Mucosa of rectum (tissue), 2 donors: ENCODE results near the gene SRSF12.

Experiments used
- H3K27ac ChIP-seq, 2 donors: one replicate each; pipeline ENCODE4 v1.7.0; 2013; ENCODE audit warnings: inconsistent platforms in 2 of 2, low read depth in 2 of 2, low read length in 2 of 2
- H3K27me3 ChIP-seq, 2 donors: one replicate each; pipeline ENCODE4 v1.7.0; 2013; ENCODE audit warnings: low read length in 2 of 2; ENCODE audit not compliant: control insufficient read depth in 2 of 2, insufficient read depth in 2 of 2
- H3K36me3 ChIP-seq, 2 donors: one replicate each; pipeline ENCODE4 v1.7.0; 2013; ENCODE audit warnings: low read length in 2 of 2; ENCODE audit not compliant: control insufficient read depth in 2 of 2, insufficient read depth in 2 of 2
- H3K4me1 ChIP-seq, 2 donors: one replicate each; pipeline ENCODE4 v1.7.0; 2013; ENCODE audit warnings: low read length in 2 of 2, mild to moderate bottlenecking in 1 of 2; ENCODE audit not compliant: control insufficient read depth in 2 of 2, insufficient read depth in 2 of 2
- H3K4me3 ChIP-seq, 2 donors: one replicate each; pipeline ENCODE4 v1.7.0; 2013; ENCODE audit warnings: low read length in 2 of 2
- H3K9ac ChIP-seq, 2 donors: one replicate each; pipeline ENCODE4 v1.7.0; 2013; ENCODE audit warnings: low read length in 2 of 2, low read depth in 1 of 2, mild to moderate bottlenecking in 1 of 2
- H3K9me3 ChIP-seq, 2 donors: one replicate each; pipeline ENCODE4 v1.7.0; 2013; ENCODE audit warnings: low read length in 2 of 2; ENCODE audit not compliant: control insufficient read depth in 2 of 2
- donor health status: healthy.
- donor health status: Normal muscosa, but diverticular disease.

Gene SRSF12

GRCh38 chr6:89085409-89086205 is 32.3 kb downstream of the SRSF12 start:
- H3K27me3 ChIP-seq: no peaks in the 10 kb centered on the region
- H3K9ac ChIP-seq: no peak overlapping the region
- no peak overlapping the region for H3K4me3 ChIP-seq
- H3K27ac ChIP-seq: no peak overlapping the region
- no peaks in the 10 kb centered on the region for H3K9me3 ChIP-seq
- peaks cover 17 to 23% of the 10 kb centered on the region in 2 donors for H3K36me3 ChIP-seq
- H3K4me1 ChIP-seq: peaks cover 0 to 10% of the 10 kb centered on the region in 2 donors

- Histone ChIP-seq H3K36me3 (peaks cover 17 to 23% of the 10 kb centered on the region in 2 donors), H3K9me3 (no peaks in the 10 kb centered on the region), H3K27me3 (no peaks in the 10 kb centered on the region), H3K27ac (no peak overlapping the region), H3K4me1 (peaks cover 0 to 10% of the 10 kb centered on the region in 2 donors), H3K9ac (no peak overlapping the region), H3K4me3 (no peak overlapping the region)
These were observed 32.9 kb downstream of the SRSF12 start for GRCh38 chr6:89084954-89085353.

- Histone ChIP-seq H3K36me3 (peaks cover 17 to 23% of the 10 kb centered on the region in 2 donors), H3K27ac (no peak overlapping the region), H3K9ac (no peak overlapping the region), H3K4me3 (no peak overlapping the region), H3K4me1 (peaks cover 0 to 10% of the 10 kb centered on the region in 2 donors), H3K9me3 (no peaks in the 10 kb centered on the region), H3K27me3 (no peaks in the 10 kb centered on the region)
These were observed 33.3 kb downstream of the SRSF12 start for GRCh38 chr6:89084542-89084941.

- Histone ChIP-seq H3K9me3 (no peaks in the 10 kb centered on the region), H3K4me3 (peak overlapping the region; percentile 95 to 98), H3K9ac (peak overlapping the region; percentile 98 to 100), H3K36me3 (peaks cover 17 to 23% of the 10 kb centered on the region in 2 donors), H3K4me1 (peaks cover 0 to 10% of the 10 kb centered on the region in 2 donors), H3K27me3 (no peaks in the 10 kb centered on the region), H3K27ac (peak overlapping the region; percentile 100)
These were observed 35.4 kb downstream of the SRSF12 start for GRCh38 chr6:89082486-89082891.

GRCh38 chr6:89081423-89082322 is 36.2 kb downstream of the SRSF12 start:
- Histone ChIP-seq H3K9me3 (no peaks in the 10 kb centered on the region), H3K4me3 (peak overlapping the region; percentile 95 to 98), H3K4me1 (peaks cover 0 to 10% of the 10 kb centered on the region in 2 donors), H3K9ac (peak overlapping the region; percentile 99 to 100), H3K27ac (peak overlapping the region; percentile 100), H3K36me3 (peaks cover 17 to 23% of the 10 kb centered on the region in 2 donors), H3K27me3 (no peaks in the 10 kb centered on the region)

- Histone ChIP-seq H3K27ac (peak overlapping the region; percentile 100), H3K36me3 (peaks cover 17 to 22% of the 10 kb centered on the region in 2 donors), H3K4me3 (peak overlapping the region; percentile 95 to 97), H3K27me3 (no peaks in the 10 kb centered on the region), H3K9ac (peak overlapping the region; percentile 99 to 100), H3K9me3 (no peaks in the 10 kb centered on the region), H3K4me1 (peaks cover 0 to 10% of the 10 kb centered on the region in 2 donors)
These were observed 36.8 kb downstream of the SRSF12 start for GRCh38 chr6:89081129-89081422.

- H3K9me3 ChIP-seq: no peaks in the 10 kb centered on the region
- peaks cover 0 to 10% of the 10 kb centered on the region in 2 donors for H3K4me1 ChIP-seq
- H3K4me3 ChIP-seq: peak within 1 kb of the TSS; percentile 95 to 98
- H3K9ac ChIP-seq: peak within 1 kb of the TSS; percentile 99 to 100
- no peaks in the 10 kb centered on the region for H3K27me3 ChIP-seq
- peaks cover 16% of the 10 kb centered on the region in 2 donors for H3K36me3 ChIP-seq
- H3K27ac ChIP-seq: peak within 1 kb of the TSS; percentile 100
These were observed 37.4 kb downstream of the SRSF12 start, which contains the start of gene PNRC1 for GRCh38 chr6:89080281-89081128. TSS of gene PNRC1 (plus strand) at chr6:89080751. CDS start at chr6:89080895, 144 bp downstream.

GRCh38 chr6:89079511-89080234 is 38.2 kb downstream of the SRSF12 start:
- H3K4me3 ChIP-seq: peak overlapping the region; percentile 95 to 97
- peak overlapping the region; percentile 100 for H3K27ac ChIP-seq
- peak overlapping the region; percentile 85 to 100 for H3K9ac ChIP-seq

GRCh38 chr6:89073840-89074239 is 44.0 kb downstream of the SRSF12 start:
- H3K27ac ChIP-seq: no peak overlapping the region
- H3K4me3 ChIP-seq: no peak overlapping the region
- H3K9ac ChIP-seq: no peak overlapping the region
- H3K27me3 ChIP-seq: no peaks in the 10 kb centered on the region
- H3K4me1 ChIP-seq: peaks cover 0 to 3% of the 10 kb centered on the region in 2 donors
- no peaks in the 10 kb centered on the region for H3K9me3 ChIP-seq
- H3K36me3 ChIP-seq: no peaks in the 10 kb centered on the region

More at GRCh38 chr6:89079511-89080234, 38.2 kb downstream of the SRSF12 start:
- H3K9me3 ChIP-seq: no peaks in the 10 kb centered on the region
- peaks cover 8% of the 10 kb centered on the region in 2 donors for H3K36me3 ChIP-seq
- no peaks in the 10 kb centered on the region for H3K27me3 ChIP-seq
- peaks cover 0 to 10% of the 10 kb centered on the region in 2 donors for H3K4me1 ChIP-seq
